CD4-positive, alpha-beta T cell treated with Interleukin-6 at 100 ng/mL for 8 hours (primary cell): ENCODE results near the gene ANGPTL2.

Experiments used
- DNase-seq: peaks from one replicate; pipeline ENCODE4 v3.0.0-alpha.2; 2020; ENCODE audit warnings: mixed read lengths, low spot score

ANGPTL2 gene

DNA sequence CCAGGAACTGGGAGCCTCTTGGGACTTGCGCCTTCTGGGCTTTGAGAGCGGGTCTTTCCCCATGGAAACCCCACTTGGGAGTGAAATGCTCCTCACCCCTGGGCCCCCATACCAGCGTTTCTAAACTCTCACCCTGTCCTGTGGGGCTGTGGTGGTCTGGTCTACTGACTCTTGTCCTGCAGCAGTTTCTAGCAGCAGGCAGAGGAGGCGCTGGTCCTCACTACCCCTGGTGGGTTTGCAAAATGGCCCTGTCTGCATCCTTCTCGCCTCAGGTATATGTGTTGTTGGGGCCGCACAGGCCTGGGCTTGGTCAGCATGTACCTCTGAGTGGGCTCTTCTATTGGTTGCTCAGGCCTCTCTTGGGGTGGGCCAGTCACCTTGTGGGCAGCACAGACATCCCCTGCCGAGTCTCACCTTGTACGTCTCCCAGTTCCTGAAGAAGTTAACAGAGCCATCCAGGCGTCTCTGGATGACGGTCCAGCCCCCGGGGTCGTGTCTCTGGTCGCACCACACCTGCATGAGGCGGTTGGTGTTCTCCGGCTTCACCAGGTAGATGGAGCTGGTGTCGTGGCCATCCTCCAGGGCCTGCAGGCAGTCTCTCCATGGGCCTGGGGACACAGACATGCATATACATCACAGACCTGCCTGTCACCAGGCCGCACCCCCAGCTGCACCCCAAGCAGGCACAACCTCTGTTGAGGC lies 29.0 kb downstream of the ANGPTL2 start:
- DNase-seq: no peak

DNA sequence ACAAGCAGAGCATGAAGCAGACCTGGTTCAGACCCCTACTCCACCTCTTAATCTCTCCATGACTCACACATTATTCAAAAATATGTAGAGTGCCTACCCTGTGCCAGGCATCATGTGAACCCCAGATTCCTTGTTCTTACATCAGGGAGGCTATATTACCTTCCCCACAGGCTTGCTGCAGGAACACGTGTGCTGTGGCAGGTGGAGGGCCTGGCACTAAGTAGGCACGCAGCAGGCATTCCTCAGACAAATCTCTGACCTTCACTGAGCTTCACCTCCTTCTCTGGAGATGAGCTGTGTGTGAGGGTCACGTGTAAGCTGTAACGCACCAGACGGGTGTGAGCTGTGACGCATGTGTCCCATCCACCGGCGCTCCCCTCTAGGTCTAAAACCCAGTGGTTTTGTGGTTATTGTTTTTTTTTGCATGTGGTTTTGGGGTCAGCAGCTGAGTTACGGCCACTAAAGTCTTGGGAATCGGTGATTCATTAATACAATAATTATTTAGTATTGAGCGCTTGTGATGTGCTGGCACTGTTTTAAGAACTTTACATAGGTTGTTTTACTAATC lies 30.3 kb downstream of the ANGPTL2 start:
- DNase-seq: no peak

DNA sequence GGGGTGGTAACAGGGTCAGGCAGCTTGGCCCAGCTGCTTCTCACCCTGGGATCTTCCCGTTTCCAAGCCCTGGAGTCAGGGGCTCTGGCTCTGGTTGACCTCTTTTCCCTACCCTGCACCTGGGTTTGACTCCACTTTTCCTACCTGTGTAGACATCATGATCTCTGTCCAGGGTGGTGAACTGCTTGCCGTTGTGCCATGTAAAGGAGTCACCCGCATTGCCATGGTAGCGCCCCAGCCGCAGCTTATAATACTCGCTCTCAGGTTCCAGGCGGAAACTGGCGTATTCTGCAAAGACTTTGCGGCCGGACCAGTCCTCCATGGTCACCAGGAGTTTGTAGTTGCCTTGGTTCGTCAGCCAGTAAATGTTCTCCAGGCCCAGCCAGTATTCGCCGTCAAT lies 30.9 kb downstream of the ANGPTL2 start:
- no peak for DNase-seq

DNA sequence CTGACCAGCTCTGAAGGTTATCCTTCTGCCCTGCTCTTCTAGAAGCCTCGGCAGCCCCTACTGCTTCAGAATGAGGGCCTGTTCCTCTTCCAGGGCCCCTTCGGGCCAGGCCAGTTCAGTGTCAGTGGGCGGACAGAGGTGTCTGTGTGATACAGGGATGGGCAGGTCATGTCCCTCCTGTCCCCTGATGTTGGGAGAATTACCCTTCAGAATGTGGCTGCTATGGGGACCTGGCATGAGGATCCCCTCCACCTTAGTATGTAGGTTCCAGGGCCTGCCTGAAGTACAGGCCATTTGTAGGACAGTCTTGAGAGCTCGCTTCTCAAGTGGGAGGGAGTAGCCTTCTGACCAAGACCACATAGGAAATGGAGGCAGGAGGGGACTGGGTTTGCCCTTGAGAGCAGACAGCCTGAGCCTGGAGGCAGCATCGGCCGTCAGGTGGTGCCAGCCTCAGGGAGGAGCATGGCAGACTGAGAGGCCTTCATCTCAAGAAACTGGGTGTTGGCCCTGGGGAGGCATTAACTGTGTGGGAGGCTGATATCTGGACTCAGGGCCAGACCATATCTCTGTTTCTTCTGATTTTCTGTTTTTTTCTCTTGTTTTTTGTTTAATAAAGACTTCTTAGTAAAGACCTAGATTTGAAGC lies 32.0 kb downstream of the ANGPTL2 start:
- no peak for DNase-seq

DNA sequence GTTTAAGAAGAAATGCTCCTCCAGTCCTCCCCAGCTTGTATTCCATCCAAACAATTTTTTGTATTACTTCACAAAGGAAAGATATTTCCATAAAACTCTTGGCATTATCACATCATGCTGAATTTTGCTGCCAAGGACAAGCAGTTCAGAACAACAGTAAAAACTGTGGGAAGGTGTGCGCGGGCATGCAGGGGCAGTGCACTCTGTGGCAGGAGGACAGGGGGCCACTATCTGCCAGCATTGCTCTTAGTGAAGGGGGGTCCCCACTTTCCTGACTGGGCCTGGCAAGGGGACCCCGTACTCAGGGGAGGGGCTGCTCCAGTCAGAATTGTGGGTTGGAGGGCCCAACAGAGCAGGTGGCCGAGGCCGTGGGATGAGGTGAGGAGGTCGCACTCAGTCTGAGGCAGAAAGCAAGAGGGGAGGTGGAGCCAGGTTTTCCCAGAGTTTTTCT lies 32.8 kb downstream of the ANGPTL2 start:
- no peak for DNase-seq

- no peak for DNase-seq
These were observed 33.5 kb downstream of the ANGPTL2 start for GRCh38 chr9:127088724-127089615.

GRCh38 chr9:127087836-127088235 lies 34.6 kb downstream of the ANGPTL2 start:
- no peak for DNase-seq

DNA sequence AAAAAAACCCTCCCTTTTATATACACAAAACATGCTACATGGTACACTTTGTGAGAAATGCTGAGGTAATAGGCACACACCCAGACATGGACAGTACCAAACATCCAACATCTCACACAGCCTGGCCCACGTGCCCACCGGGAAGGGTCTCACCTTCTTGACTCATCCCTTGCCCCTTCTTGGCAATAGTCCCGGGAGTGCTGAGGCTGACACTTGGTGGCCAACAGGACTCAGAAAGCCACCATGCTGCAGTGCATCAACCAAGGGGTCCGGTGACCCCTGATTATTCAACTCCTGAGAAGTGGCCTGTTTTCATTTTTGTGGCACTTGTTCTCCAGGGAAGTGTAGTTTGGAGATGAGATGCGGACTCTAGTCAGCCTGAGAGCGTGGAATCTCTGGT lies 35.0 kb downstream of the ANGPTL2 start:
- DNase-seq: no peak

GRCh38 chr9:127086771-127087170 lies 35.7 kb downstream of the ANGPTL2 start:
- no peak for DNase-seq

DNA sequence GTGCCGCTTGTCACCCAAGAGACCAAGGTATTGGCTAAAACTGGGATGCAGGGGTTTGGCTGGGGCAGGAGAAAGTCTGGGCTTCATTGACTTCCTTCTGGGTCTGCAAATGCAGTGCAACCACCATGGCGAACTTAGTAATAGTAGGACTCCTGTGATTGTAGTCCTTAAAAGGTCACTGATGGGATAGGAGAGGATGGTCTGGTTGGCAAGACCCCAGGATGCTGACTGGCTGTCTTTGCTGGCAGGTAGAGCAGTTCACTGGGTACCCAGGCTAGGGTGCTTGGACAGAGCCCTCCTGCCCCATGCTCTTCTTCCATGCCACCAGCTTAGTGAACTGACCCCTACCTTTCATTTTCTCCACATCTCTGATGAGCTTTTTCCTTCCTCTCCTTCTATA lies 37.2 kb downstream of the ANGPTL2 start:
- DNase-seq: no peak

DNA sequence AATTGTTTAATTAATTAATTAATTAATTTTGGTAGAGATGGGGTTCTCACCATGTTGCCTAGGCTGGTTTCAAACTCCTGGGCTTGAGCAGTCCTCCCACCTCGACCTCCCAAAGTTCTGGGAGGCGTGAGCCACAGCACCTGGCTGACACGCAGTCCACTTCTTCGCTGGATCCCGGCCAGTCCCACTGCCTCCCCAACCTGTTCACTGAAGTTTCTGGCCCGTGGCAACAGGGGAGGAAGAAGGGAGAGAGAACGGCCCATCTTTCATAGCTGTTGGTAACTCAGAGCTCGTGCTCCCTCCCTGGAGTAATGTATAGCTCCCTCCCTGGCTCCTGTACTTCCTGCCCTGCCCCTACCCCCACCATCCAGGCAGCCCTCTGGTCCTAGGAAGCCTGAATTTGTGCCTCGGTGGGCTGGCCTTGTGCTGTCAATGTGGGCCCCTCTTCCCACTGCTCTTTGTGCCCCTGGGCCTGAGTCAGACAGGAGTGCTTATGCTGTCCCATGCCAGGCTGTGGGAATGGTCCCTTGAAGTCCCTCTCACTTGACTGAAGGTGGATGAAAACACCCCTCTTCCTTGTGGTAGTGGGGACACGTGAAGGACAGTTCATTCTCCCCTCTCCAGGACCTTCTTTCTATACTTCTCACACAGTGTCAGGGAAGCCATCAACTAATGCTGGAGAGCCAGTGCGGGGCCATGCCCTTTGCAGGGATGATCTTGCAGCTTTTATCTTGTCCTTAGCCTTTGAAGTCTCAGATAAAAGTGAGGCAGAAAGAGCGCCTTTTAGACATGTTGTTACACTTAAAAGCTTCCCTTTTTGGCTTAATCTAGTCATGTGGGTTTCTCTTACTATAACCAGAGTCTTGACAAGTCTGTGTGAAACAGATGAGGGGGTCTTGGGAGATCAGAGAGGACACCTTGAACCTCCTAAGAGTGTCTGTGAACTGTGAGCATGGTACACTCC lies 38.1 kb downstream of the ANGPTL2 start:
- DNase-seq: no peak

- DNase-seq: no peak
These were observed 39.1 kb downstream of the ANGPTL2 start for GRCh38 chr9:127083138-127083980.

GRCh38 chr9:127081250-127082185 lies 40.9 kb downstream of the ANGPTL2 start:
- DNase-seq: no peak

- DNase-seq: no peak
These were observed 42.8 kb downstream of the ANGPTL2 start for GRCh38 chr9:127079446-127080140.

DNA sequence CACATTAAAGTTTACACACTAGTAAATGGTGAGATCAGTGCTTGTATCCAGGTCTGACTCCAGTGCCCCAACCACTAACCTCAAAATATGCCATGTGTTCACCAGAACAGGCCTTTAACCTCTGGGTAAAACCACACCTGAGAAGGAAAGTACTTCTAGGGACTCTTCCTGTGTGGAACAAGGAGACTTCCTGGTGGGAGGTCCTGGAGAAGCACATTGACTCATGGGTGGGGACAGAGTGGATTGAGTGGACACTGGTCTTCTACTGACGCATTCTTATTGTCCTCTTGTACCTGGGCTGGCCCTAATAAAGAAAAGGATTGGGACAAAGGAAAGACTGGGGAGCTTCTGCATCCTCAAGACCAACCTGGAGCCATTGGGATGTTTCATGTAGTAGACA lies 43.4 kb downstream of the ANGPTL2 start:
- no peak for DNase-seq

DNA sequence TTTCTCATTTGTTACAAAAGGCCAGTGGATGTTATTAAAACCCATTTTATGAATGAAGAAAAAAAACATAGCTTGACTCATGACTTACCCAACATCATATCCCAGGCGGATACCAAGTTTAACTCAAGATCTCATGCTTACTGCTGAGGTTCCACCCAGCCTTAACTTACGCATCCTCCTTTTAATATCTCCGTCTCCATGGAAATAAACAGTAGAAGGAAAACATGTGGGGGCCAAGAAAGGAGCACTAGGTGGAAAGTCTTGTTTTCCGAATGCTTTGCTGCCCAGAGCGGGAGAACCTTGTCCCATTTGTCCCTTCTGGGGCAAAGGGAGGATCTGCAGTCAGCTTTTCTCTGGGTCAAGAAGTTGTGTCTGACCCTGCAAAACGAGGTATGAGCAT lies 44.1 kb downstream of the ANGPTL2 start:
- DNase-seq: no peak

GRCh38 chr9:127077644-127077946 lies 44.8 kb downstream of the ANGPTL2 start:
- no peak for DNase-seq

- DNase-seq: no peak
These were observed 45.4 kb downstream of the ANGPTL2 start for GRCh38 chr9:127076860-127077643.
